ENCODE measurements around the gene MRS2. TPM values are rescaled to one million over a fixed set of nuclear protein-coding genes. Genes with fewer than 3 reads are reported as not detected.

Gene MRS2
- total and polyA plus RNA-seq, 2 donors (not counting 3 experiments of a cell fraction or from before 2014, with no cell fraction given), result 12.1 to 21.1 TPM

GRCh38 chr6:24441599-24441904 lies 38.8 kb downstream of the MRS2 start:
- intact Hi-C loops (cut with micrococcal nuclease) (no loop called here), dilution Hi-C loops (cut with MboI; ENCODE audit: extremely low pct_ligation_motif_present, low sequenced_read_pairs) (no loop called here)
- CTCF ChIA-PET, result interaction anchor here (0.7 kb wide), 1 partner anchor 9 kb away, joined by 3 read pairs; no protein-coding TSS in a partner anchor
- H3K4me1 ChIP-seq (ENCODE audit: control insufficient read depth, extremely low read depth, insufficient read depth, low read length), result no peaks in the 10 kb centered on the region
- no peak overlapping the region for H3K4me3 ChIP-seq (replicated peaks in 1 of 3; ENCODE audit: insufficient read depth in 1 of 3, low read depth in 1 of 3, low read length in 3 of 3)
- H3K36me3 ChIP-seq (ENCODE audit: control insufficient read depth in 2 of 2, extremely low read depth in 1 of 2, insufficient read depth in 2 of 2, low read length in 2 of 2), result no peaks in the 10 kb centered on the region
- no peaks in the 10 kb centered on the region for H3K27me3 ChIP-seq (ENCODE audit: control insufficient read depth in 2 of 2, insufficient read depth in 2 of 2, low read length in 2 of 2)
- no peak for TF ChIP-seq FOS (IDR thresholded peaks at IDR 0.05; ENCODE audit: borderline replicate concordance, insufficient read depth, low read length)
- no peak for TF ChIP-seq CTCF (IDR thresholded peaks at IDR 0.05; ENCODE audit: extremely low read depth in 1 of 2, insufficient read depth in 1 of 2, low read depth in 1 of 2, low read length in 2 of 2)
- no peak for TF ChIP-seq MYC (IDR thresholded peaks at IDR 0.05; ENCODE audit: low read depth, low read length)
- no peak for TF ChIP-seq JUN (IDR thresholded peaks at IDR 0.05; ENCODE audit: borderline replicate concordance, insufficient read depth, insufficient read length, low read depth)
- no peak for TF ChIP-seq GATA2 (IDR thresholded peaks at IDR 0.05; ENCODE audit: insufficient read depth, insufficient read length, low read depth, low read length)
- no peak for FAIRE-seq
- POLR2A ChIA-PET, result no interaction called here
- no peak overlapping the region for H3K9ac ChIP-seq (replicated peaks; ENCODE audit: extremely low read depth, insufficient read depth, low read length)
- H3K9me1 ChIP-seq (replicated peaks; ENCODE audit: control insufficient read depth, extremely low read depth, insufficient read depth, low read length), result no peaks in the 10 kb centered on the region
- no peak overlapping the region for H3K4me2 ChIP-seq (ENCODE audit: insufficient read depth, low read length)
- no peak overlapping the region for H3K27ac ChIP-seq (ENCODE audit: insufficient read depth, low read depth, low read length)
- DNase-seq (ENCODE audit: low read depth, low spot score), result no peak
- no peaks in the 10 kb centered on the region for H3K9me3 ChIP-seq (replicated peaks; ENCODE audit: control insufficient read depth, insufficient read depth, low read length)
- H4K20me1 ChIP-seq (replicated peaks; ENCODE audit: control insufficient read depth, extremely low read depth, insufficient read depth, low read length), result no peaks in the 10 kb centered on the region
- BruUV-seq (replicated peaks), result no TSS peak
- H2AFZ ChIP-seq (ENCODE audit: low read depth, low read length), result no peak overlapping the region
- no peaks in the 10 kb centered on the region for H3K79me2 ChIP-seq (ENCODE audit: control insufficient read depth, insufficient read depth, low read length)

- Histone ChIP-seq H3K4me1 (ENCODE audit: control insufficient read depth, extremely low read depth, insufficient read depth, low read length) (no peaks in the 10 kb centered on the region), H3K9me1 (replicated peaks; ENCODE audit: control insufficient read depth, extremely low read depth, insufficient read depth, low read length) (no peaks in the 10 kb centered on the region), H3K4me2 (ENCODE audit: insufficient read depth, low read length) (no peak overlapping the region), H3K27ac (ENCODE audit: insufficient read depth, low read depth, low read length) (no peak overlapping the region), H2AFZ (ENCODE audit: low read depth, low read length) (no peak overlapping the region), H3K27me3 (ENCODE audit: control insufficient read depth in 2 of 2, insufficient read depth in 2 of 2, low read length in 2 of 2) (no peaks in the 10 kb centered on the region), H3K9me3 (replicated peaks; ENCODE audit: control insufficient read depth, insufficient read depth, low read length) (no peaks in the 10 kb centered on the region), H3K9ac (replicated peaks; ENCODE audit: extremely low read depth, insufficient read depth, low read length) (no peak overlapping the region), H4K20me1 (replicated peaks; ENCODE audit: control insufficient read depth, extremely low read depth, insufficient read depth, low read length) (no peaks in the 10 kb centered on the region), H3K36me3 (ENCODE audit: control insufficient read depth in 2 of 2, extremely low read depth in 1 of 2, insufficient read depth in 2 of 2, low read length in 2 of 2) (no peaks in the 10 kb centered on the region), H3K4me3 (replicated peaks in 1 of 3; ENCODE audit: insufficient read depth in 1 of 3, low read depth in 1 of 3, low read length in 3 of 3) (no peak overlapping the region), H3K79me2 (ENCODE audit: control insufficient read depth, insufficient read depth, low read length) (no peaks in the 10 kb centered on the region)
- intact Hi-C loops (cut with micrococcal nuclease), result no loop called here
- DNase-seq (ENCODE audit: low read depth, low spot score), result no peak
- no peak for FAIRE-seq
- CTCF ChIA-PET, result no interaction called here
- POLR2A ChIA-PET, result no interaction called here
- dilution Hi-C loops (cut with MboI; ENCODE audit: extremely low pct_ligation_motif_present, low sequenced_read_pairs), result no loop called here
- no TSS peak for BruUV-seq (replicated peaks)
- no peak for TF ChIP-seq EZH2 (IDR thresholded peaks at IDR 0.05; ENCODE audit: borderline replicate concordance, low read depth, low read length, severe bottlenecking)
- no peak for TF ChIP-seq GATA2 (IDR thresholded peaks at IDR 0.05; ENCODE audit: insufficient read depth, insufficient read length, low read depth, low read length)
- no peak for TF ChIP-seq CTCF (IDR thresholded peaks at IDR 0.05; ENCODE audit: extremely low read depth in 1 of 2, insufficient read depth in 1 of 2, low read depth in 1 of 2, low read length in 2 of 2)
- TF ChIP-seq JUN (IDR thresholded peaks at IDR 0.05; ENCODE audit: borderline replicate concordance, insufficient read depth, insufficient read length, low read depth), result no peak
Observed at GRCh38 chr6:24444588-24444987, 41.9 kb downstream of the MRS2 start.
